OCI-LY3 (cell line): Measurements from ENCODE around the gene CHD6.

Source experiments
- CTCF ChIP-seq: fragments of 200-600, 300-600 bp; sonication (generic); IDR thresholded peaks from 2 replicates; pipeline ENCODE4 v1.5.1; 2014; ENCODE audit warnings: antibody characterized with exemption, low read length, low read depth
- EZH2phosphoT487 ChIP-seq: fragments of 200-600 bp; shearing (Covaris generic); IDR thresholded peaks from 2 replicates; pipeline ENCODE4 v1.6.1; 2018; ENCODE audit warnings: antibody characterized with exemption, mixed run types, low read depth

GRCh38 chr20:41512624-41513023, 105.6 kb downstream of the CHD6 start:
- TF ChIP-seq CTCF = no peak
- no peak for TF ChIP-seq EZH2phosphoT487
